ENCODE data around the gene CORO2A.

DNA sequence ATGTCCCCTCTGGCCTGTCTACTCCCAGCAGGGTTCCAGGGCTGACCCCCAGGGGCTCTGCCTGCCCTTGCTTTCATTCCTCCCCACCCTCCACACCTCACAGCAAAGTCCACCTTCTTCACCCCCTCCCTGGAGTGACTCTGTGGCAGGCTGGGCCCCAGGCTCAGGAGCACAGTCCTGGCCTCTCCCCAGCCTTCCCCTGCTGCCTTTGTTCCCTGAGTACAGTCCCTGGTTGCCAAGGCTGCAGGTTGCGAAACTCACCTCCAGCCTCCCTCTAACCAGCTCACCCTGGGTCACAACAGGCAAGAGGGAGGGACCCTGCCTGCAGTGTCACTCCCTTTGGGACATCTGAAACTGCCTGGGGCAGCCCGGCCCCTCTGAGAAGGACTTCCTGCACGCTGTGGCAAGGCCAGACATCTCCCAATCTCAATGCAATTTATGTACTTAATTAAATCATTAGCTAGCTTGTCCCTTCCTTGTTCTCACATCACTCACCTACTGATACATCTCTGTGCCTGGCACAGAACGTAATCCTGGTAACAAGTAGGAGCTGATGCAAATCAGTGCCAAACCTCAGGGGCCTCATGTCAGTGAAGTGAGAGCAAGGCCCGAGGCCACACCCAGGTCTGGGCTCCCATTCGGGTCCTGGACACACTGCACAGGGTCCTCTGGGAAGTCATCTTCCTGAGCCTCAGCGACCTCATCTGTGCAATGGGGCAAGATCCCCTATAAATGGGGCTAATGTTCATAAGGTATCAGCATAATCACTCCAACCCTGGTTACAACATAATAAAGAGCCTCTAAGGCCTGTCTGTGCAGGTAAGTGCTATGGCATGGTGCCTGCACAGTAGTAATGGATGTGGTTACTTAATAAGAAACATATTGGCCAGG, 46.1 kb downstream of the CORO2A start:
- TF ChIP-seq, protein P1, sequence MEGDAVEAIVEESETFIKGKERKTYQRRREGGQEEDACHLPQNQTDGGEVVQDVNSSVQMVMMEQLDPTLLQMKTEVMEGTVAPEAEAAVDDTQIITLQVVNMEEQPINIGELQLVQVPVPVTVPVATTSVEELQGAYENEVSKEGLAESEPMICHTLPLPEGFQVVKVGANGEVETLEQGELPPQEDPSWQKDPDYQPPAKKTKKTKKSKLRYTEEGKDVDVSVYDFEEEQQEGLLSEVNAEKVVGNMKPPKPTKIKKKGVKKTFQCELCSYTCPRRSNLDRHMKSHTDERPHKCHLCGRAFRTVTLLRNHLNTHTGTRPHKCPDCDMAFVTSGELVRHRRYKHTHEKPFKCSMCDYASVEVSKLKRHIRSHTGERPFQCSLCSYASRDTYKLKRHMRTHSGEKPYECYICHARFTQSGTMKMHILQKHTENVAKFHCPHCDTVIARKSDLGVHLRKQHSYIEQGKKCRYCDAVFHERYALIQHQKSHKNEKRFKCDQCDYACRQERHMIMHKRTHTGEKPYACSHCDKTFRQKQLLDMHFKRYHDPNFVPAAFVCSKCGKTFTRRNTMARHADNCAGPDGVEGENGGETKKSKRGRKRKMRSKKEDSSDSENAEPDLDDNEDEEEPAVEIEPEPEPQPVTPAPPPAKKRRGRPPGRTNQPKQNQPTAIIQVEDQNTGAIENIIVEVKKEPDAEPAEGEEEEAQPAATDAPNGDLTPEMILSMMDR (IDR thresholded peaks at IDR 0.05) = no peak
- TF ChIP-seq POLR2A (IDR thresholded peaks at IDR 0.05) = no peak
